Measurements from ENCODE around the gene FADS3.

Gene FADS3

GRCh38 chr11:61837411-61838005, 53.8 kb downstream of the FADS3 start:
- Histone ChIP-seq H3K27me3 (ENCODE audit: low read depth, low read length) (no peaks in the 10 kb centered on the region), H3K4me3 (ENCODE audit: low read depth in 1 of 2, low read length in 2 of 2) (no peak overlapping the region), H3K4me1 (ENCODE audit: control insufficient read depth in 1 of 2, insufficient read depth in 2 of 2, low read length in 2 of 2) (no peaks in the 10 kb centered on the region), H3K36me3 (ENCODE audit: control insufficient read depth in 1 of 2, insufficient read depth in 2 of 2, low read length in 2 of 2) (peaks cover 7 to 19% of the 10 kb centered on the region in 2 donors), H3K27ac (ENCODE audit: low read length) (no peak overlapping the region), H3K9me3 (ENCODE audit: control insufficient read depth in 1 of 2, low read length in 2 of 2) (no peaks in the 10 kb centered on the region)

DNA sequence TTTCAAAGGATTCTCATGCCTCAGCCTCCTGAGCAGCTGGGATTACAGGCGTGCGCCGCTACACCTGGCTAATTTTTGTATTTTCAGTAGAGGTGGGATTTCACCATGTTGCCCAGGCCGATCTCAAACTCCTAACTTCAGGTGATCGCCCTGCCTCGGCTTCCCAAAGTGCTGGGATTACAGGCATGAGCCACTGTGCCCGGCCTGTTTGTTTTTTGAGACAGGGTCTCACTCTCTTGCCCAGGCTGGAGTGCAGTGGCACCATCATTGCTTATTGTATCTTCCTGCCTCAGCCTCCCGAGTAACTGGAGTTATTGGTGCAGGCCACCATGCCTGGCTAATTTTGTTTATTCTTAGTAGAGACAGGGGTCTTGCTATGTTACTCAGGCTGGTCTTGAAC, 55.2 kb downstream of the FADS3 start:
- Histone ChIP-seq H3K36me3 (ENCODE audit: control insufficient read depth in 1 of 2, insufficient read depth in 2 of 2, low read length in 2 of 2) (peaks cover 0 to 11% of the 10 kb centered on the region in 2 donors), H3K4me1 (ENCODE audit: control insufficient read depth in 1 of 2, insufficient read depth in 2 of 2, low read length in 2 of 2) (no peaks in the 10 kb centered on the region), H3K27ac (ENCODE audit: low read length) (no peak overlapping the region), H3K9me3 (ENCODE audit: control insufficient read depth in 1 of 2, low read length in 2 of 2) (no peaks in the 10 kb centered on the region), H3K4me3 (ENCODE audit: low read depth in 1 of 2, low read length in 2 of 2) (no peak overlapping the region), H3K27me3 (ENCODE audit: low read depth, low read length) (no peaks in the 10 kb centered on the region)

DNA sequence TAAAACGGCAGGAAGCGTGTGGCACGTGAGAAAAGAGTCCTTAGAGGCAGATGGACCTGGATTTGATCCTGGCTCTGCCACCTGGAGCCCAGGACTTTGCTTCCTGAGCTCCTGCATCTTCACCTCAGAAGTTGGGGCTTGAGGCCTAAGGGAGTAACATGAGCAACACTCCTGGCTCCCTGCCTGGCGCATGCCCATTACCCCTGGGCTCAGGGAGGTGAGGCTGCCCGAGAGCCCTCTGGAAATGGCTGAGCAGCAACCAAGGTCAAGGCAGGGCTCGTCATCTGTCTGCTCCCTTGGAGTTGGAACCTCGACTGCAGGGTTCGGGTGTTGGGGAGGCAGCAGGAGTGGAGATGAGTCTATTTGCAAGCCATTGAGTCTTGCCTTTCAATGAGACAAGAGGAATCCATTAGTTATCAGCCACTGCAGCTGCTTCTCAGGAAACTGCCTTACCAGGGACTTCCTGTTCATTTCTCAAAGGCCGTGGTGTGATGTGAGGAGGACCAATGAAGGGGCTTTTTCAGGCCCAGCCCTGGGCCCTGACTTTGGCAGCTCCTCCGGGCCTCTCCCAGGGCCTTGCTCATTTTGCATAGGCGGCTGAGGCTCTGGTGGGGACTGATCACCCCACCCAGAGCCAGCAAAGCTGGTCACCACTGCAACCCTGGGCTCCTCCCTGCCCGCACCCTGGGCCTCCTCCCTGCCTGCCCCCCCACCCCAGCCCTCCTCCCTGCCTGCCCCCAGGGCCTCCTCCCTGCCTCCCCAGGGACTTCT, 56.9 kb downstream of the FADS3 start:
- no peaks in the 10 kb centered on the region for H3K9me3 ChIP-seq (ENCODE audit: control insufficient read depth in 1 of 2, low read length in 2 of 2)
- no peaks in the 10 kb centered on the region for H3K27me3 ChIP-seq (ENCODE audit: low read depth, low read length)
- H3K36me3 ChIP-seq (ENCODE audit: control insufficient read depth in 1 of 2, insufficient read depth in 2 of 2, low read length in 2 of 2), result no peaks in the 10 kb centered on the region
- H3K4me1 ChIP-seq (ENCODE audit: control insufficient read depth in 1 of 2, insufficient read depth in 2 of 2, low read length in 2 of 2), result no peaks in the 10 kb centered on the region
- peak overlapping the region; percentile 64 for H3K27ac ChIP-seq (ENCODE audit: low read length)
- H3K4me3 ChIP-seq (ENCODE audit: low read depth in 1 of 2, low read length in 2 of 2), result no peak overlapping the region

GRCh38 chr11:61833926-61834277, 57.4 kb downstream of the FADS3 start:
- no peaks in the 10 kb centered on the region for H3K36me3 ChIP-seq (ENCODE audit: control insufficient read depth in 1 of 2, insufficient read depth in 2 of 2, low read length in 2 of 2)
- H3K9me3 ChIP-seq (ENCODE audit: control insufficient read depth in 1 of 2, low read length in 2 of 2), result no peaks in the 10 kb centered on the region
- H3K27me3 ChIP-seq (ENCODE audit: low read depth, low read length), result no peaks in the 10 kb centered on the region
- H3K27ac ChIP-seq (ENCODE audit: low read length), result peak overlapping the region; percentile 64
- peaks cover 0 to 2% of the 10 kb centered on the region in 2 donors for H3K4me1 ChIP-seq (ENCODE audit: control insufficient read depth in 1 of 2, insufficient read depth in 2 of 2, low read length in 2 of 2)
- H3K4me3 ChIP-seq (ENCODE audit: low read depth in 1 of 2, low read length in 2 of 2), result no peak overlapping the region

GRCh38 chr11:61833471-61833870, 57.9 kb downstream of the FADS3 start:
- peak overlapping the region; percentile 64 for H3K27ac ChIP-seq (ENCODE audit: low read length)
- no peaks in the 10 kb centered on the region for H3K36me3 ChIP-seq (ENCODE audit: control insufficient read depth in 1 of 2, insufficient read depth in 2 of 2, low read length in 2 of 2)
- no peaks in the 10 kb centered on the region for H3K9me3 ChIP-seq (ENCODE audit: control insufficient read depth in 1 of 2, low read length in 2 of 2)
- no peak overlapping the region for H3K4me3 ChIP-seq (ENCODE audit: low read depth in 1 of 2, low read length in 2 of 2)
- peaks cover 0 to 6% of the 10 kb centered on the region in 2 donors for H3K4me1 ChIP-seq (ENCODE audit: control insufficient read depth in 1 of 2, insufficient read depth in 2 of 2, low read length in 2 of 2)
- no peaks in the 10 kb centered on the region for H3K27me3 ChIP-seq (ENCODE audit: low read depth, low read length)

- Histone ChIP-seq H3K36me3 (ENCODE audit: control insufficient read depth in 1 of 2, insufficient read depth in 2 of 2, low read length in 2 of 2) (no peaks in the 10 kb centered on the region), H3K27me3 (ENCODE audit: low read depth, low read length) (no peaks in the 10 kb centered on the region), H3K4me1 (ENCODE audit: control insufficient read depth in 1 of 2, insufficient read depth in 2 of 2, low read length in 2 of 2) (peaks cover 0 to 13% of the 10 kb centered on the region in 2 donors), H3K9me3 (ENCODE audit: control insufficient read depth in 1 of 2, low read length in 2 of 2) (no peaks in the 10 kb centered on the region), H3K27ac (ENCODE audit: low read length) (no peak overlapping the region), H3K4me3 (ENCODE audit: low read depth in 1 of 2, low read length in 2 of 2) (no peak overlapping the region)
These were observed 58.6 kb downstream of the FADS3 start for GRCh38 chr11:61832754-61833153.

DNA sequence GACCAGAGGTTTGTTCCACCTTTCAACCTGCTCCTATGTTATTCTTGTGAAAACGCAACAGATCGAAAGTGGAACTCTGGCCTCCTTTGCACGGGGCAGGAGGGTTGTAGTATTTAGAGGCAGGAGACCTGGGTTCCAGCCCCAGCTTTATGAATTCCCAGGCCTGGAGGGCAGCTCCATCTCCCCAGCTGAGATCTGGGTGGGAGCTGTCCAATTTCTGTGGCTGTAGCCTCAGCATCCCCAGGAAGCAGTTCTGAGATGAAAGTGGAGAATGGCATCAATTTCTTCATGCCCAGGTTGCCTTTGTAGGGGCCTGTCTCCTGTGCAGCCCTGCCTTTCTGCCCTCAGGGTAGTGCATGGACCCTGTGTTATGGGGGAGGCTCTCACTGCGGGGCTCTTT, 59.1 kb downstream of the FADS3 start:
- Histone ChIP-seq H3K4me1 (ENCODE audit: control insufficient read depth in 1 of 2, insufficient read depth in 2 of 2, low read length in 2 of 2) (peaks cover 0 to 15% of the 10 kb centered on the region in 2 donors), H3K36me3 (ENCODE audit: control insufficient read depth in 1 of 2, insufficient read depth in 2 of 2, low read length in 2 of 2) (no peaks in the 10 kb centered on the region), H3K4me3 (ENCODE audit: low read depth in 1 of 2, low read length in 2 of 2) (no peak overlapping the region), H3K27me3 (ENCODE audit: low read depth, low read length) (no peaks in the 10 kb centered on the region), H3K27ac (ENCODE audit: low read length) (no peak overlapping the region), H3K9me3 (ENCODE audit: control insufficient read depth in 1 of 2, low read length in 2 of 2) (no peaks in the 10 kb centered on the region)

DNA sequence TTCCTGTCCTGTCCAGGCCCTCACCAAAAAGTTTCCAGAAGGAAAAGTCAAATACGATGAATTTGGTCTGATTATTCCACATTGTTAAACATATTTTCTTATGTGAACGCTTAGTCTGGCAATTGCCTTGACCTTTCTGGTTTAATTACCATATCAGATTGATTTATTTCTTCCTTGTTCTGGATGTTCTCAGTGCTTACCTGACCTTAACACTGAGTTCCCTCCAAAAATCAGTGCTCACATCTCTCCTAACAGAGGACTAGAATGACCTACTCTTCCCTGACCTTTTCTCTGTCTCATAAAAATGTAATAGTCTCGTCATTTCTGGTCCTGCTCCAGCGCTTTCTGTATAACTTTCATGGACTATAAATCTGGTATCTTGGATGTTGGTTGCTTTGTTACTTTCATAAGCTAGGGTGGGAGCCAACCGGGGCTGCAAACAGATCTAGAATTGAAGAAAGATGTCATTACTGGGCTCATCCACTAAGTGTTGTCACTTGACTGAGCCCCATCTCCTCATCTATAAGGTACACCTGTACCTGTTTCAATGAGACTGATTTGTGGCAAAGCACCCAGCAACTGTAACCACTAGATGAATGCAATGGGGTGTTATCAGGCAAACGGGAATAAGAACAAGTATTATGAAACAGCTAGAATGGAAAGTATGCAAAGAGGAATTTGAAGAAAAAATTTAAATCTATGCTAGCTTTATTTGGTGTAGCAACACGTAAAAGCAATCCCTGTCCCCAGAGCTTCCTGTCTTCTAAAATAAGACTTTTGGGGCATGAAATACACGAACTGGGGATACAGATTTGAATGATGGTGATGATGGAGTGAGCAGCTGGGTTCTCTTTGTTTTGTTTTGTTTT, 60.9 kb downstream of the FADS3 start:
- no peaks in the 10 kb centered on the region for H3K27me3 ChIP-seq (ENCODE audit: low read depth, low read length)
- peaks cover 0 to 18% of the 10 kb centered on the region in 2 donors for H3K4me1 ChIP-seq (ENCODE audit: control insufficient read depth in 1 of 2, insufficient read depth in 2 of 2, low read length in 2 of 2)
- H3K9me3 ChIP-seq (ENCODE audit: control insufficient read depth in 1 of 2, low read length in 2 of 2), result no peaks in the 10 kb centered on the region
- no peaks in the 10 kb centered on the region for H3K36me3 ChIP-seq (ENCODE audit: control insufficient read depth in 1 of 2, insufficient read depth in 2 of 2, low read length in 2 of 2)
- peak overlapping the region; percentile 53 for H3K27ac ChIP-seq (ENCODE audit: low read length)
- peak overlapping the region in 1 of 2 donors; percentile 75 for H3K4me3 ChIP-seq (ENCODE audit: low read depth in 1 of 2, low read length in 2 of 2)

DNA sequence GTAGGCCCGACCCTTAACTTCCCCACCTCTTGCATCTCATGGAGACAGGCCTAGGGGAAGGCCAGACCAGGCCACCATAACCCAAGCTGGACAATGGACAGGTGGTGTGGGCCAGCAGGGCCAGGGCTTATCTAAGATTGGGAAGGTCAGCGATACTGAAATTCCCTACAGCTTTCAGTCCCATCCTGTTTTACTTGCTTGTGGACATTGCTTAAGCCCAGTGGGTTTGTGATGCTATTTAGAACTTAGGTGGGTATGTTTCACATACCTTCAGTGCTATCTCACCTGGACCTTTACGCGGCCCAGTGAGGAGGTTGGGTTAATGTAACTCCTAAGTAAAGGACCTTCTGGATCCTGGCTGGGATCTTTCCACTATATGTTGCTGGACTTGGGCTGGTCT, 61.5 kb downstream of the FADS3 start:
- peak overlapping the region; percentile 59 to 75 for H3K4me3 ChIP-seq (ENCODE audit: low read depth in 1 of 2, low read length in 2 of 2)
- H3K36me3 ChIP-seq (ENCODE audit: control insufficient read depth in 1 of 2, insufficient read depth in 2 of 2, low read length in 2 of 2), result no peaks in the 10 kb centered on the region
- peak overlapping the region; percentile 53 for H3K27ac ChIP-seq (ENCODE audit: low read length)
- no peaks in the 10 kb centered on the region for H3K27me3 ChIP-seq (ENCODE audit: low read depth, low read length)
- H3K4me1 ChIP-seq (ENCODE audit: control insufficient read depth in 1 of 2, insufficient read depth in 2 of 2, low read length in 2 of 2), result peaks cover 0 to 18% of the 10 kb centered on the region in 2 donors
- H3K9me3 ChIP-seq (ENCODE audit: control insufficient read depth in 1 of 2, low read length in 2 of 2), result no peaks in the 10 kb centered on the region

- peaks cover 0 to 18% of the 10 kb centered on the region in 2 donors for H3K4me1 ChIP-seq (ENCODE audit: control insufficient read depth in 1 of 2, insufficient read depth in 2 of 2, low read length in 2 of 2)
- no peaks in the 10 kb centered on the region for H3K9me3 ChIP-seq (ENCODE audit: control insufficient read depth in 1 of 2, low read length in 2 of 2)
- peak overlapping the region; percentile 53 for H3K27ac ChIP-seq (ENCODE audit: low read length)
- peak overlapping the region; percentile 59 to 75 for H3K4me3 ChIP-seq (ENCODE audit: low read depth in 1 of 2, low read length in 2 of 2)
- H3K36me3 ChIP-seq (ENCODE audit: control insufficient read depth in 1 of 2, insufficient read depth in 2 of 2, low read length in 2 of 2), result no peaks in the 10 kb centered on the region
- H3K27me3 ChIP-seq (ENCODE audit: low read depth, low read length), result no peaks in the 10 kb centered on the region
These were observed 62.5 kb downstream of the FADS3 start for GRCh38 chr11:61828629-61829407.

DNA sequence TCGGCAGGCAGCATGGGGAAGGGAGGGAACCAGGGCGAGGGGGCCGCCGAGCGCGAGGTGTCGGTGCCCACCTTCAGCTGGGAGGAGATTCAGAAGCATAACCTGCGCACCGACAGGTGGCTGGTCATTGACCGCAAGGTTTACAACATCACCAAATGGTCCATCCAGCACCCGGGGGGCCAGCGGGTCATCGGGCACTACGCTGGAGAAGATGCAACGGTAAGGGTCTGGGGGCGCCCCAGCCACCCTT, 63.0 kb downstream of the FADS3 start:
- Histone ChIP-seq H3K4me3 (ENCODE audit: low read depth in 1 of 2, low read length in 2 of 2) (peak overlapping the region; percentile 59 to 75), H3K4me1 (ENCODE audit: control insufficient read depth in 1 of 2, insufficient read depth in 2 of 2, low read length in 2 of 2) (peaks cover 0 to 18% of the 10 kb centered on the region in 2 donors), H3K9me3 (ENCODE audit: control insufficient read depth in 1 of 2, low read length in 2 of 2) (no peaks in the 10 kb centered on the region), H3K27me3 (ENCODE audit: low read depth, low read length) (no peaks in the 10 kb centered on the region), H3K36me3 (ENCODE audit: control insufficient read depth in 1 of 2, insufficient read depth in 2 of 2, low read length in 2 of 2) (no peaks in the 10 kb centered on the region), H3K27ac (ENCODE audit: low read length) (peak overlapping the region; percentile 23)

Measured in muscle layer of duodenum (tissue), 2 donors.